IPS DF 4.7 (cell line): Measurements from ENCODE around the gene SLC19A2.
"Not testable (repeated sequence)": the region's sequence is repeated elsewhere in the genome, so short reads cannot be mapped to it uniquely, and the experiment has no call there.

Experiments used
- DNase-seq: peaks from one replicate; pipeline ENCODE4 v3.0.0-alpha.2; 2013; ENCODE audit warnings: low spot score; ENCODE audit errors: extremely low read depth

Gene SLC19A2

GRCh38 chr1:169509354-169509753, 23.6 kb upstream of the SLC19A2 start:
- no peak for DNase-seq

GRCh38 chr1:169508432-169509338, 22.9 kb upstream of the SLC19A2 start:
- no peak for DNase-seq

- no peak for DNase-seq
These were observed 21.7 kb upstream of the SLC19A2 start for GRCh38 chr1:169507413-169507812.

- not testable (repeated sequence) for DNase-seq
These were observed 17.9 kb upstream of the SLC19A2 start for GRCh38 chr1:169503601-169504000.

- DNase-seq = no peak
These were observed 14.1 kb upstream of the SLC19A2 start for GRCh38 chr1:169499807-169500206.

GRCh38 chr1:169497317-169497716, 11.6 kb upstream of the SLC19A2 start:
- no peak for DNase-seq

GRCh38 chr1:169495916-169496315, 10.2 kb upstream of the SLC19A2 start:
- DNase-seq = no peak

- no peak for DNase-seq
These were observed 9.5 kb upstream of the SLC19A2 start for GRCh38 chr1:169495046-169495775.

GRCh38 chr1:169494343-169494742, 8.6 kb upstream of the SLC19A2 start:
- DNase-seq = no peak

- DNase-seq = no peak
These were observed 7.5 kb upstream of the SLC19A2 start for GRCh38 chr1:169493251-169493650.

- DNase-seq = no peak
These were observed 6.1 kb upstream of the SLC19A2 start for GRCh38 chr1:169491845-169492281.

- no peak for DNase-seq
These were observed 2.4 kb upstream of the SLC19A2 start for GRCh38 chr1:169488157-169488556.

GRCh38 chr1:169487561-169487960, 1.8 kb upstream of the SLC19A2 start:
- no peak for DNase-seq

- DNase-seq = no peak
These were observed 1.4 kb upstream of the SLC19A2 start for GRCh38 chr1:169487133-169487532.

- no peak for DNase-seq
These were observed 722 bp upstream of the SLC19A2 start for GRCh38 chr1:169486281-169487051.

- DNase-seq = no peak
These were observed 887 bp downstream of the SLC19A2 start for GRCh38 chr1:169484683-169485430.

GRCh38 chr1:169484101-169484500, 1.6 kb downstream of the SLC19A2 start:
- no peak for DNase-seq

- no peak for DNase-seq
These were observed 2.2 kb downstream of the SLC19A2 start for GRCh38 chr1:169483500-169483966.

GRCh38 chr1:169479363-169480066, 6.2 kb downstream of the SLC19A2 start:
- no peak for DNase-seq

GRCh38 chr1:169478094-169478672, 7.6 kb downstream of the SLC19A2 start:
- no peak for DNase-seq
